ENCODE data around the gene JAG1. TPM values are rescaled to one million over a fixed set of nuclear protein-coding genes. Genes with fewer than 3 reads are reported as not detected.
"Not testable (repeated sequence)": the region's sequence is repeated elsewhere in the genome, so short reads cannot be mapped to it uniquely, and the experiment has no call there.

Gene JAG1
- total RNA-seq, 4 donors from 2014 or later: 35.2 to 73.5 (median 65.3) TPM

- Histone ChIP-seq H3K27ac (no peak overlapping the region), H3K4me1 (no peaks in the 10 kb centered on the region), H3K4me3 (no peak overlapping the region), H3K9me3 (no peaks in the 10 kb centered on the region), H3K27me3 (no peaks in the 10 kb centered on the region), H3K36me3 (no peaks in the 10 kb centered on the region)
- TF ChIP-seq CTCF (IDR thresholded peaks at IDR 0.05) (no peak), POLR2A (IDR thresholded peaks at IDR 0.05) (no peak)
- DNase-seq: no peak
Measured at GRCh38 chr20:10616212-10616611, 57.6 kb downstream of the JAG1 start.

- H3K27ac ChIP-seq: no peak overlapping the region
- H3K36me3 ChIP-seq: no peaks in the 10 kb centered on the region
- no peak overlapping the region for H3K4me3 ChIP-seq
- no peak for DNase-seq
- H3K4me1 ChIP-seq: no peaks in the 10 kb centered on the region
- TF ChIP-seq CTCF (IDR thresholded peaks at IDR 0.05): no peak
- TF ChIP-seq POLR2A (IDR thresholded peaks at IDR 0.05): no peak
- H3K9me3 ChIP-seq: no peaks in the 10 kb centered on the region
- no peaks in the 10 kb centered on the region for H3K27me3 ChIP-seq
Measured at GRCh38 chr20:10613911-10614310, 59.9 kb downstream of the JAG1 start.

- H3K27me3 ChIP-seq, H3K4me3 ChIP-seq, H3K36me3 ChIP-seq, H3K27ac ChIP-seq, DNase-seq, H3K9me3 ChIP-seq, H3K4me1 ChIP-seq: not testable (repeated sequence)
Measured at GRCh38 chr20:10613426-10613825, 60.4 kb downstream of the JAG1 start.

GRCh38 chr20:10611357-10611756 is 62.4 kb downstream of the JAG1 start:
- no peaks in the 10 kb centered on the region for H3K9me3 ChIP-seq
- TF ChIP-seq CTCF (IDR thresholded peaks at IDR 0.05) (peak in 5 of 6 experiments; percentile 22 to 38 (median 32)), POLR2A (IDR thresholded peaks at IDR 0.05) (no peak)
- H3K4me3 ChIP-seq: no peak overlapping the region
- no peaks in the 10 kb centered on the region for H3K27me3 ChIP-seq
- no peak overlapping the region for H3K27ac ChIP-seq
- no peaks in the 10 kb centered on the region for H3K36me3 ChIP-seq
- DNase-seq: no peak
- no peaks in the 10 kb centered on the region for H3K4me1 ChIP-seq

GRCh38 chr20:10610251-10610650 is 63.5 kb downstream of the JAG1 start:
- no peaks in the 10 kb centered on the region for H3K36me3 ChIP-seq
- H3K9me3 ChIP-seq: no peaks in the 10 kb centered on the region
- no peak for TF ChIP-seq POLR2A (IDR thresholded peaks at IDR 0.05)
- no peak for TF ChIP-seq CTCF (IDR thresholded peaks at IDR 0.05)
- H3K4me1 ChIP-seq: no peaks in the 10 kb centered on the region
- no peak overlapping the region for H3K27ac ChIP-seq
- H3K27me3 ChIP-seq: no peaks in the 10 kb centered on the region
- no peak overlapping the region for H3K4me3 ChIP-seq
- DNase-seq: no peak

- Histone ChIP-seq H3K27me3 (no peaks in the 10 kb centered on the region), H3K4me1 (no peaks in the 10 kb centered on the region), H3K27ac (peak overlapping the region in 2 of 4 donors; percentile 15 to 36), H3K9me3 (no peaks in the 10 kb centered on the region), H3K36me3 (no peaks in the 10 kb centered on the region), H3K4me3 (no peak overlapping the region)
- TF ChIP-seq POLR2A (IDR thresholded peaks at IDR 0.05) (no peak), CTCF (IDR thresholded peaks at IDR 0.05) (no peak)
- no peak for DNase-seq
Measured at GRCh38 chr20:10609770-10610169, 64.0 kb downstream of the JAG1 start.
